GM12872 (cell line): ENCODE data around the gene NT5C1B.

Source experiments
- TF ChIP-seq, protein P1 (sequence below): IDR thresholded peaks from 3 replicates; pipeline ENCODE4 v1.5.1; 2011; ENCODE audit warnings: low read depth, mild to moderate bottlenecking, low read length, moderate library complexity; ENCODE audit not compliant: insufficient read depth

The NT5C1B gene

DNA sequence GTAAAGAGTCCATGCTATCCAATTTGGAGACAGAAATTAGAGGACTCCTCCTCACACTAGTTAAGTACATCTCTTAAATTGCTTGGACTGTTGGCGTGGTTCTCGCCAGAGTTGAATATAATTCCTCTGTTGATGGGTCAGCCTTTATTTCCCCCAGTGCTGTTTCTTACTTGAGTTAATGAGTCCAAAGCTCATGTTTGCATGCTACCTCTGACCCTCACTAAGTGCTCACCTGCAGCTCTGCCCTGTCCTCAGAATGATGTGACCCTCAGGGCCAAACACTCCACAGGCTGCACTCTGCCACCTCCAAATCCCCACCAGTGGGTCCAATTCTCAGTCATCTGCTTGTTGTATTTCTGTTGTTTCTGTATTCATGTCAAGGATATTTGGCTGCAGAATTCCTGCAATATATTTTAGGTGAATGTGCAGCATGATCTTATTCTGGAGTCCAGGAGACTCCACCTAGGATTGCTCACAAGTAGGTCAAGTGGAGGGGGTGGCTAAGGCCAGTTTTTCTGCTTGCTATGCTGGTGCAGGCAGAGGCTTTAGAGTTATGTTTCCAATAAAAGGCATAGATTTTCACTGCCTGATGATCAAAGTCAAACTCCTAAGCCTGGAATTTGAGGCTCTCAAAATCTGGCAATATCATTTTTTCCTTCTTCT lies 66.8 kb downstream of the NT5C1B start:
- TF ChIP-seq, protein P1, sequence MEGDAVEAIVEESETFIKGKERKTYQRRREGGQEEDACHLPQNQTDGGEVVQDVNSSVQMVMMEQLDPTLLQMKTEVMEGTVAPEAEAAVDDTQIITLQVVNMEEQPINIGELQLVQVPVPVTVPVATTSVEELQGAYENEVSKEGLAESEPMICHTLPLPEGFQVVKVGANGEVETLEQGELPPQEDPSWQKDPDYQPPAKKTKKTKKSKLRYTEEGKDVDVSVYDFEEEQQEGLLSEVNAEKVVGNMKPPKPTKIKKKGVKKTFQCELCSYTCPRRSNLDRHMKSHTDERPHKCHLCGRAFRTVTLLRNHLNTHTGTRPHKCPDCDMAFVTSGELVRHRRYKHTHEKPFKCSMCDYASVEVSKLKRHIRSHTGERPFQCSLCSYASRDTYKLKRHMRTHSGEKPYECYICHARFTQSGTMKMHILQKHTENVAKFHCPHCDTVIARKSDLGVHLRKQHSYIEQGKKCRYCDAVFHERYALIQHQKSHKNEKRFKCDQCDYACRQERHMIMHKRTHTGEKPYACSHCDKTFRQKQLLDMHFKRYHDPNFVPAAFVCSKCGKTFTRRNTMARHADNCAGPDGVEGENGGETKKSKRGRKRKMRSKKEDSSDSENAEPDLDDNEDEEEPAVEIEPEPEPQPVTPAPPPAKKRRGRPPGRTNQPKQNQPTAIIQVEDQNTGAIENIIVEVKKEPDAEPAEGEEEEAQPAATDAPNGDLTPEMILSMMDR: no peak

DNA sequence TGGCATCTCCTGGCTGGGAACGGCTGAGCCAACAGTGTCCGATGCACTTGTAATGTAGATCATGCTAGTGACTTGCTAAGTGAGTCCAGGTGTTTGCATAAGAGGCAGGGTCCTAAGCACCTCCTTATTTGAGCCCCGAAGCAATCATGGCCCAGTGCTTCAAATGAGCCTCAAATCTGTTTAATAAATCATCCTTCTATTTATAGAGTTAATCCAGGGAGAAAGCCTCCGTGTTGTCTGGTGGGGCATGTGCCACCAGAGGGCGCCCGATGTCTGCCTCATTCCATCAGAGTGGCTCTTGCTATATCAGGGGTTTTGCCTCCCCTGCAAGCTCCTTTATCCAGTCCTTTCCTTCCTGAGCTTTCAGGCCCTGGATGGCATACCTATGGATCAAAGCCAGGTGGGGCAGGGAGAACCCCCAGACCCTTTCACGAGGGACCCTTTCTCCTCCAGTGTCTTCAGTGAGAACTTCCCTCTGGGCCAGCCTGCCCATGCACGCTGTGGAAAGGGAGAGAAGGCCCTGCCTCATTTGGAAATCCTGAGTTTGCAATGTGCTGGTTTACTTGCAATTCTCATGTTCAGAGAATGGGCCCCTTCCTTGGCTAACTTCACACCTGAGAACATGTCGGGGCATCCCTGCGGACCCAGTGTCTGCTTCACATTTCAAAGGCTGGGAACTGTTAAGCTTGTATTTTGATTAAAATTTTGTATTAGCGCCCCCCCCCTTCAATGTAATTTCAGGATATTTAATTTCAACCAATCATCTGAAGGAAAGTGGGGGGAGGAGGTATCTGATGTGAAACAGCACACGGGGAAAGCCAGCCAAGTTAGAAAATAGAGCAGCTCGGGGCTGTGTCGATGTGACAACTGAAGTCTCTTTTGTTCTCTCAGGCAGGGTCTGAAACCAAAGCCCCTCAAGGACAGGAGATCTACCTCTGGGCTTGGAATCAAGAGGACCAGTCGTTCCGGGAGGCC lies 68.6 kb downstream of the NT5C1B start:
- TF ChIP-seq, protein P1: peak; percentile 90

DNA sequence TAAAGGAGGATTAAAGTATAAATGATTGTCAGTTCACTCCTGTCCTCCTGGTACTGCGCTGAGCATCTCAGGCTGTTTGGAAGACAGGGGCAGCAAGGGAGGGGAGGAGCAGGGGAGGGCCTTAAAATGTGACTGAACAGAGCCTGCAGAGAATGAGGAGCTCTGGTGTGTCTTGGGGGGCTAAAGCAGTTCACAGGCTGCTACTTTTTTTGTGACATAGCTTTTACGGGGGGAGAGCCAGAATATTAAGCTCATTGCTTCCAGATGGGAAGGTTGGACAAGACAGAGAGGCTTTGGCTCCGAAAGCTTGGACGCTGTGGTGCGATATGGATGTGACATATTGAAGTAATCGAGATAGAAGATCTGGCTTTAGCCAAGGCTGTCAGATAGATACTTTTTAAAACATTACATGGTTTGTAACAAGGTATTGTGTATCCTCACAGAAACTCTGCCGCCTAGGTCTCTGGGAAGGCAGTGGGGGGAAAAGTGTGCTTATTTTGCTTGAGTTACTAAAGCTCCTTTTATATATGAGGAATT lies 69.4 kb downstream of the NT5C1B start:
- TF ChIP-seq, protein P1: no peak

DNA sequence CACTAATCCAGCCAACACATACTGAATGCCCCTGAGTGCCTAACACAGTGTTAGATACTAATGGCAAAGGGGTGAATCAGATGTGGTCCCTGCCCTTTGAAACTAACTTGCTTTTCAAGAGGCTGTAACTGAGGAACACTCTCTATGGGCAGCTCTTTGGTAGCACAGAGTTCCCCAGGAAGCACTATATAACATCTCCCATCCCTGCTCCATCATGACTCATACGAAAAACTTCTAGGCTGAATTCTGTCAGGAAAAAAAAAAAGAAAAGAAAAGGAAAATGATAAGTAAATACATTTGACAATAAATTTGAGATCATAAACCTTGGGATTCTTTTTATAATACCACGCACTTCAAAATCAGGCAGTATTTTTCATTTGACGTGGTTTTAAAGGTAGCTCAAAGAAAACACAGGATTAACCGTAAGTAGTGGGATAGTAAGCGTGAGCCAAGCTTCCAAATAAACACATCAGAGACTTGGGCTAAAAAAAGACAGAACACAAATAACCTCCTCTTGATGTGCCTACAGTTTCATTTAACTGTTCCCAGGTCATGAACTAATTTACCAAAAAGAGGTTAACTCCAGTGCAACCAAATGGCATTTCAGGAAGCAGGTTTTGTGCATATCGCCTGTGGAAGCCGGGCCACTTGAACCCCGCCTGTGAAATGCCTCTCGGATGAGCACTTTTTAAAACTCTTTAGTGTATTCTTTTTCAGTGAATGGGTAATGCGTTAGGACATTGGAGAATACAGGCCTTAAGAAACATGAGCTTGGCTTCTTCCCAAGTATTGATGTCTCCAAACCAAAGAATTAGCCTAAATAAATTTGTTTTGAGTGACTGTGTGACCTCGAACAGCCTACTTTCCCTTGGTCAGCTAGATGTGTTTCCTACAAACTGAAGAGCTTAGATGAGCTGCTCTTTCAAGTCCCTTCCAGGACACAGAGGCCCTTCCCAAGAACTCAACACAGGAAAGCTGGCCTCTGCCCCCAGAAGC lies 71.0 kb downstream of the NT5C1B start:
- TF ChIP-seq, protein P1: no peak

DNA sequence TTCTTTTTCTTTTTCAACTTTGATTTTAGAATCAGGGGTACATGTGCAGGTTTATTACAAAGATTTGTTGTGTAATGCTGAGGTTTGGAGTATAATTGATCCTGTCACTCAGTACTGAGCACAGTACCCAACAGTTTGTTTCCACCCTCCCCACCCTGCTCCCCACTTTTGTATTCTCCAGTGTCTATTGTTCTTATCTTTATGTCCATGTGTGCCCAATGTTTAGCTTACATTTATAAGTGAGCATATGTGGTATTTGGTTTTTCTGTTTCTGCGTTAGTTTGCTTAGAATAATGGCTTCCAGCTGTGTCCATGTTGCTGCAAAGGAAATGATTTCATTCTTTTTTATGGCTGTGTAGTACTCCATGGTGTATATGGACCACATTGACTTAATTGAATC lies 72.0 kb downstream of the NT5C1B start:
- TF ChIP-seq, protein P1: no peak

DNA sequence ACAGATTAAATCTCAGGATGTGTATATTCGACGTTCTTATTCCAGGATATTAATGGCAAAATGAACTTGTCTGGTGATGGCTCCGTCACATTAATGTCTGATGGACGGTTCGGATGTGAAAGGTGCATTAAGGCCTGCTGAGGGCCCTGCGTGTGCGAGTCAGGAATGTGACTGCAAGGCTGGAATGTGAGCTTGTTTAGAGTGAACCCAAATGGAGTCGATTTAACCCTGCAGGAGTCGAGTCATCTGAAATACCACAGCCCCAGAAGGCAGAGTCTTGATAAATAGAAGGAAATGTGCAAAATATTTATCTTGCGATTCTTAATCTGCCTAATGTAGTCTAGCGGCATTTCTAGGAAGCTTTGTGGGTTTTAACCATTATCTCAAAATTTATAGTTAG lies 73.3 kb downstream of the NT5C1B start:
- TF ChIP-seq, protein P1: no peak
